ENCODE results near the gene BAIAP2. TPM values are rescaled to one million over a fixed set of nuclear protein-coding genes. Genes with fewer than 3 reads are reported as not detected.

BAIAP2 gene
- total and polyA plus RNA-seq, 12 donors: 9.5 to 25.8 (median 15.6) TPM

- intact Hi-C loops (cut with DNase I): loop anchor here in 1 of 10 donors (10.0 kb wide), 1 partner anchor 238 kb away; the partner anchor contains the start of genes NDUFAF8 and TEPSIN
- TF ChIP-seq CTCF (IDR thresholded peaks at IDR 0.05): no peak
- H3K4me3 ChIP-seq: no peak overlapping the region
- no peaks in the 10 kb centered on the region for H3K9me3 ChIP-seq
- H3K27ac ChIP-seq: no peak overlapping the region
- DNase-seq (no peak), ATAC-seq (no peak)
- H3K4me1 ChIP-seq: peaks cover 16 to 35% (median 29%) of the 10 kb centered on the region in 9 donors
- H3K27me3 ChIP-seq: peaks cover 0 to 2% (median 0%) of the 10 kb centered on the region in 7 donors
- WGBS, 2 donors: 94% methylated on average over 25 of the region's 25 CpGs
- peaks cover 0 to 59% (median 50%) of the 10 kb centered on the region in 9 donors for H3K36me3 ChIP-seq
Observed at GRCh38 chr17:80996422-80997305, 38.3 kb upstream of the BAIAP2 start.

GRCh38 chr17:80997424-80998117, 37.4 kb upstream of the BAIAP2 start:
- TF ChIP-seq CTCF (IDR thresholded peaks at IDR 0.05): no peak
- Histone ChIP-seq H3K9me3 (no peaks in the 10 kb centered on the region), H3K4me3 (no peak overlapping the region), H3K27ac (no peak overlapping the region), H3K36me3 (peaks cover 0 to 59% (median 50%) of the 10 kb centered on the region in 9 donors), H3K27me3 (peaks cover 0 to 11% (median 0%) of the 10 kb centered on the region in 7 donors), H3K4me1 (peaks cover 20 to 41% (median 34%) of the 10 kb centered on the region in 9 donors)
- intact Hi-C loops (cut with DNase I): loop anchor here in 1 of 10 donors (10.0 kb wide), 1 partner anchor 237 kb away; the partner anchor contains the start of genes NDUFAF8 and TEPSIN
- WGBS, 2 donors: 92 to 94% methylated on average over 31 to 32 of the region's 32 CpGs
- DNase-seq: no peak
- ATAC-seq: no peak

GRCh38 chr17:80998118-80998747, 36.7 kb upstream of the BAIAP2 start:
- no peak for TF ChIP-seq CTCF (IDR thresholded peaks at IDR 0.05)
- Histone ChIP-seq H3K27me3 (peaks cover 0 to 18% (median 2%) of the 10 kb centered on the region in 7 donors), H3K27ac (no peak overlapping the region), H3K4me1 (peaks cover 14 to 38% (median 32%) of the 10 kb centered on the region in 9 donors), H3K36me3 (peaks cover 0 to 59% (median 50%) of the 10 kb centered on the region in 9 donors), H3K4me3 (no peak overlapping the region), H3K9me3 (no peaks in the 10 kb centered on the region)
- no peak for ATAC-seq
- intact Hi-C loops (cut with DNase I): loop anchor here in 1 of 10 donors (10.0 kb wide), 1 partner anchor 237 kb away; the partner anchor contains the start of genes NDUFAF8 and TEPSIN
- 97% methylated on average over 19 of the region's 19 CpGs for WGBS, 2 donors
- DNase-seq: no peak

All from heart right ventricle (tissue), 16 donors.